ENCODE data around the gene KLHL22.

Gene KLHL22

GRCh38 chr22:20433686-20434241 is 61.8 kb downstream of the KLHL22 start:
- no peak for TF ChIP-seq CTCF (IDR thresholded peaks at IDR 0.05; ENCODE audit: low read length, missing control alignments)
- H3K4me3 ChIP-seq (replicated peaks; ENCODE audit: low read depth, low read length) = no peak overlapping the region
- DNase-seq (ENCODE audit: low read depth) = no peak

- no peak for TF ChIP-seq CTCF (IDR thresholded peaks at IDR 0.05; ENCODE audit: low read length, missing control alignments)
- no peak for DNase-seq (ENCODE audit: low read depth)
- H3K4me3 ChIP-seq (replicated peaks; ENCODE audit: low read depth, low read length) = no peak overlapping the region
Measured at GRCh38 chr22:20433191-20433590, 62.4 kb downstream of the KLHL22 start.

- no peak for DNase-seq (ENCODE audit: low read depth)
- H3K4me3 ChIP-seq (replicated peaks; ENCODE audit: low read depth, low read length) = no peak overlapping the region
- TF ChIP-seq CTCF (IDR thresholded peaks at IDR 0.05; ENCODE audit: low read length, missing control alignments) = no peak
Measured at GRCh38 chr22:20432244-20432686, 63.3 kb downstream of the KLHL22 start.

- DNase-seq (ENCODE audit: low read depth) = no peak
- TF ChIP-seq CTCF (IDR thresholded peaks at IDR 0.05; ENCODE audit: low read length, missing control alignments) = no peak
- no peak overlapping the region for H3K4me3 ChIP-seq (replicated peaks; ENCODE audit: low read depth, low read length)
Measured at GRCh38 chr22:20431511-20432192, 63.9 kb downstream of the KLHL22 start.

GRCh38 chr22:20430720-20431510 is 64.7 kb downstream of the KLHL22 start:
- no peak overlapping the region for H3K4me3 ChIP-seq (replicated peaks; ENCODE audit: low read depth, low read length)
- no peak for DNase-seq (ENCODE audit: low read depth)
- no peak for TF ChIP-seq CTCF (IDR thresholded peaks at IDR 0.05; ENCODE audit: low read length, missing control alignments)

- no peak overlapping the region for H3K4me3 ChIP-seq (replicated peaks; ENCODE audit: low read depth, low read length)
- TF ChIP-seq CTCF (IDR thresholded peaks at IDR 0.05; ENCODE audit: low read length, missing control alignments) = no peak
- no peak for DNase-seq (ENCODE audit: low read depth)
Measured at GRCh38 chr22:20430101-20430719, 65.4 kb downstream of the KLHL22 start.

Measured in fibroblast of pulmonary artery (primary cell).